Upper lobe of right lung (tissue), 1 donor: ENCODE results near the gene CAMK1D. TPM values are rescaled to one million over a fixed set of nuclear protein-coding genes. Genes with fewer than 3 reads are reported as not detected.
"Not testable (repeated sequence)": the region's sequence is repeated elsewhere in the genome, so short reads cannot be mapped to it uniquely, and the experiment has no call there.

Experiments
- ATAC-seq: fragments of 200-7000 bp; cut with Tn5 transposase; one replicate; pipeline ENCODE4 v1.9.1; 2020; ENCODE audit warnings: mild to moderate bottlenecking, moderate library complexity
- DNase-seq: peaks from one replicate; pipeline ENCODE4 v3.0.0-alpha.2; 2020
- H3K27ac ChIP-seq: fragments of 200-600 bp; one replicate; pipeline ENCODE4 v1.8.0; 2022
- H3K27me3 ChIP-seq: fragments of 200-600 bp; one replicate; pipeline ENCODE4 v1.8.0; 2022; ENCODE audit warnings: mild to moderate bottlenecking
- H3K36me3 ChIP-seq: fragments of 200-600 bp; one replicate; pipeline ENCODE4 v1.8.0; 2022
- H3K4me1 ChIP-seq: fragments of 200-600 bp; one replicate; pipeline ENCODE4 v1.8.0; 2022
- H3K4me3 ChIP-seq: fragments of 200-600 bp; one replicate; pipeline ENCODE4 v1.8.0; 2022; ENCODE audit warnings: mild to moderate bottlenecking
- H3K9me3 ChIP-seq: fragments of 200-600 bp; one replicate; pipeline ENCODE4 v1.8.0; 2022
- intact Hi-C: fragments of 100-400 bp; cut with DNase I; formaldehyde crosslinking; loops from one replicate; pipeline ENCODE4 v1.11.0; 2022
- total RNA-seq: library from RNA; stranded (reverse); fragmentation: NEBNext Ultra II Directional; extraction: Animal tissue kit (Norgen Biotek cat#: 25700); gene quantifications from one replicate; pipeline ENCODE4 v1.2.1, GENCODE V29; 2021
- TF ChIP-seq, protein P1 (sequence below): fragments of 200-600 bp; IDR thresholded peaks from one replicate; pipeline ENCODE4 v1.8.0; 2022; ENCODE audit warnings: antibody characterized with exemption
- donor health status: DM: no; HTN: yes; CAD: no; lungs with severe emphysema.

Gene CAMK1D
- total RNA-seq, 1 donor from 2014 or later: 17.1 TPM

DNA sequence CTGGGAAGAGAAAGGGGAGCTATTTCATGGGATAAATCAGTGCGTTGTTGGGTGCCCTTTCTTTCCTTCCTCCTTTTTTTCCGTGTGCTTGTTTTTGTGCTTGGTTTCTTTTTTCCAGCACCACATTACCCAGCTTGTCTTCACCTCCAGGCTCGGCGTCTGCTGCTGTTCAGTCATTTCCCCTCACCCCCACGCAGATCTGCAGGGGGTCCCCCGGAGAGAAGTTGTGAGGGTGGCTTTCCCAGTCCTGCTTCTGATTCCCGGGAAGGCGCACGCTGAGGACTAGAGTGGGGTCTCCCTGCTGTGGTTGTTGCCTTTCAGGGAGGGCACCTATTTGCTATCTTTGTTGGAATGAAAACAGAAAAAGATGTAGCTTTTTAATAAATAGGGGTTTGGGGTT lies 1.6 kb downstream of the CAMK1D start:
- TF ChIP-seq, protein P1, sequence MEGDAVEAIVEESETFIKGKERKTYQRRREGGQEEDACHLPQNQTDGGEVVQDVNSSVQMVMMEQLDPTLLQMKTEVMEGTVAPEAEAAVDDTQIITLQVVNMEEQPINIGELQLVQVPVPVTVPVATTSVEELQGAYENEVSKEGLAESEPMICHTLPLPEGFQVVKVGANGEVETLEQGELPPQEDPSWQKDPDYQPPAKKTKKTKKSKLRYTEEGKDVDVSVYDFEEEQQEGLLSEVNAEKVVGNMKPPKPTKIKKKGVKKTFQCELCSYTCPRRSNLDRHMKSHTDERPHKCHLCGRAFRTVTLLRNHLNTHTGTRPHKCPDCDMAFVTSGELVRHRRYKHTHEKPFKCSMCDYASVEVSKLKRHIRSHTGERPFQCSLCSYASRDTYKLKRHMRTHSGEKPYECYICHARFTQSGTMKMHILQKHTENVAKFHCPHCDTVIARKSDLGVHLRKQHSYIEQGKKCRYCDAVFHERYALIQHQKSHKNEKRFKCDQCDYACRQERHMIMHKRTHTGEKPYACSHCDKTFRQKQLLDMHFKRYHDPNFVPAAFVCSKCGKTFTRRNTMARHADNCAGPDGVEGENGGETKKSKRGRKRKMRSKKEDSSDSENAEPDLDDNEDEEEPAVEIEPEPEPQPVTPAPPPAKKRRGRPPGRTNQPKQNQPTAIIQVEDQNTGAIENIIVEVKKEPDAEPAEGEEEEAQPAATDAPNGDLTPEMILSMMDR: no peak
- no peaks in the 10 kb centered on the region for H3K9me3 ChIP-seq
- H3K36me3 ChIP-seq: no peaks in the 10 kb centered on the region
- peak overlapping the region; percentile 78 for H3K27ac ChIP-seq
- ATAC-seq (no peak), DNase-seq (no peak)
- intact Hi-C loops: no loop called here
- peaks cover 13% of the 10 kb centered on the region for H3K27me3 ChIP-seq
- H3K4me3 ChIP-seq: peak overlapping the region; percentile 75
- H3K4me1 ChIP-seq: peaks cover 21% of the 10 kb centered on the region

DNA sequence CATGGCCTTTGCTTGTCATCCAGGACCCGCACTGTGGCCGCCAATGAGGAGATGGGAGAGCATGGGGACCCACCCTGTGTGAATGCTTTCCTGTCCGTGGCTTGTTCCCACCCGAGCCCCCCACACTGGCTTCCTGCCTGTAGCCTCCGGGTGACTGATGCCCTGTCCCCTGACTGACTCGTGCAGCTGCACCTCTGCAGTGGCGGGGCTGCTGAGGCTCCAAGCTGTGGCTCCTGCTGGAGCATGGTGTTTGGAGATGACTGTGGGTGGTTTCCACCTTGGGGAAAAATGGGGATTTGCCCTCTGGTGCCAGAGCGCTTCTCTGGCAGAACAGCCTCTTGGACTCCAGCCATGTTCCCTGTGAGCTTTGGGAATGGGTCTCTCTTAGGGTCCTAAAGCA lies 2.1 kb downstream of the CAMK1D start:
- H3K27ac ChIP-seq: no peak overlapping the region
- H3K4me3 ChIP-seq: peak overlapping the region; percentile 75
- H3K9me3 ChIP-seq: no peaks in the 10 kb centered on the region
- no peak for DNase-seq
- H3K4me1 ChIP-seq: peaks cover 21% of the 10 kb centered on the region
- H3K27me3 ChIP-seq: peaks cover 13% of the 10 kb centered on the region
- H3K36me3 ChIP-seq: no peaks in the 10 kb centered on the region
- no peak for ATAC-seq
- TF ChIP-seq, protein P1: no peak
- intact Hi-C loops: no loop called here

DNA sequence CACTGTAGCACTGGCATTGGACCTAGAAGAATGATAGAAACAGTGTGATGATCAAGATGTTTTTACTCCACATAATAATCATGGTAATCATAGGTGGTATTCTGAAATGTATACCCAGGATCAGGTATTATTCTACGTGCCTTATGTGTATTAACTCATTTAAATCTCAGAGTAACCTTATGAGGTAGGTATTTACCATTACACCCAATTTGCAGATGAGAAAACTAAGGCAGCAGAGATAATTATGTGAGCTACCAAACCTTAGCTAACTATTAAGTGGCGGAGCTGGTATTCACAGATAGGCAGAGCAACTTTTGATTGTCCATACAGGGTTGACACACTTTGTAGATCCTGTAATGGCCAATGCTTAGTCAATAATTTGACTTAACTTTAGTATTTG lies 2.5 kb downstream of the CAMK1D start:
- intact Hi-C loops: no loop called here
- Histone ChIP-seq H3K36me3 (no peaks in the 10 kb centered on the region), H3K4me3 (no peak overlapping the region), H3K27me3 (peaks cover 13% of the 10 kb centered on the region), H3K27ac (no peak overlapping the region), H3K4me1 (peaks cover 21% of the 10 kb centered on the region), H3K9me3 (no peaks in the 10 kb centered on the region)
- TF ChIP-seq, protein P1: no peak
- ATAC-seq: no peak
- DNase-seq: no peak

DNA sequence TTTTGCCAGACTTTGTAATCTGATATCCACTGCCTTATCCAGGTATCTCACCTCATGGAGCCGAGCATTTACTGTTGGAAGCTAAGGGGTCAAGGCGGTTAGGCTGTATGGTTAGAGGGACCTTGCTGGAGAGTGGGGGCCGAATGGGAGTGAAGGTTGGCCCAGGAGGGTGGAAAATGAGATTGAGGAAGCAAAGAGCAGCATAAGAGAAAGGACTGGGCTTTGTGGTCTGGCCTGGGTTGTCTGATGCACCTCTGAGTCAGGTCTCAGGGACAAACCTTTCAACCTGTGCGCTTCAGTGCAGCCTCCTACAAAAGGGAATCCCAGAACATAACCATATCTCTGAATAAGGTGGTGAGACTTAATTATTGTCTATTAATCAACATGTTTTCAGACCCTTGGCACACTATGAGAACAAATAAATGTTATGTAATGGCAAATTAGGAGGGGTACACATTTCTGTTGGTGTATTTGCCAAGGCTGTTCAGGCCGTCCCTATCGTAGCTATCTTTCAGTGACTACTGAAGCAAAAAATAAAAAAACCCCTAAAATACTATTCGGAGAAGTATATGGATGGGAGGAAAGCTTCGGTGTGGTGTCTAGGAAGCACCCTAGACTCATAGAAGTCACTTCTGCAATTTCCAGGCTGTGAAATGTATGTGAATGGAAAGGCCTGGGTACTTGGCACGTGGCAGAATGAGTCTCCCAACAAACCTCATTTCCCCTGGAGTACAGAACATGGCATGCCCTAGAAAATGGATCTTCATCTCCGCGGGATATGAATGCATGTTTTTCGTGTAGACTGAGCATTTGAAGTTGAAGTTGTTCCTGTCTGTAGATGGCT lies 4.3 kb downstream of the CAMK1D start:
- no peak for DNase-seq
- TF ChIP-seq, protein P1: no peak

DNA sequence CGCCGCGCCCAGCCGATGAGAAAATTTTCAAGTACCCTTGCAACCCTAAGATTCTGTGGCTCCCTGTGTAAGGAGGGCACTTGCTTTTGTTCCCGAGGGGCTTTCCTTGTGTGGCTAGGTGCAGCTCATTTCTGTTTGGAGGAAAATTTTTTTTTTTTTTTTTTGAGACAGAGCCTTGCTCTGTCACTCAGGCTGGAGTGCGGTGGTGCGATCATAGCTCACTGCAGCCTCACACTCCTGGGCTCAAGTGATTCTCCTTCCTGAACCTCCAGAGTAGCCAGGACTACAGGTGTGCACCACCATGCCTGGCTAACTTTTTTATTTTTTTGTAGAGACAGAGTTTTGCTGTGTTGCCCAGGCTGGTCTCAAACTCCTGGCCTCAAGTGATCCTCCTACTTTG lies 5.3 kb downstream of the CAMK1D start:
- H3K4me3 ChIP-seq, DNase-seq, ATAC-seq, H3K36me3 ChIP-seq, H3K27ac ChIP-seq, H3K9me3 ChIP-seq, intact Hi-C loops: not testable (repeated sequence)
- H3K4me1 ChIP-seq: peaks cover 15% of the 10 kb centered on the region
- peaks cover 13% of the 10 kb centered on the region for H3K27me3 ChIP-seq

More for the DNA sequence above, 4.3 kb downstream of the CAMK1D start:
- H3K36me3 ChIP-seq: no peaks in the 10 kb centered on the region
- H3K4me1 ChIP-seq: peaks cover 15% of the 10 kb centered on the region
- no peak overlapping the region for H3K4me3 ChIP-seq
- ATAC-seq: no peak
- peaks cover 13% of the 10 kb centered on the region for H3K27me3 ChIP-seq
- no peaks in the 10 kb centered on the region for H3K9me3 ChIP-seq
- no peak overlapping the region for H3K27ac ChIP-seq
- intact Hi-C loops: no loop called here

DNA sequence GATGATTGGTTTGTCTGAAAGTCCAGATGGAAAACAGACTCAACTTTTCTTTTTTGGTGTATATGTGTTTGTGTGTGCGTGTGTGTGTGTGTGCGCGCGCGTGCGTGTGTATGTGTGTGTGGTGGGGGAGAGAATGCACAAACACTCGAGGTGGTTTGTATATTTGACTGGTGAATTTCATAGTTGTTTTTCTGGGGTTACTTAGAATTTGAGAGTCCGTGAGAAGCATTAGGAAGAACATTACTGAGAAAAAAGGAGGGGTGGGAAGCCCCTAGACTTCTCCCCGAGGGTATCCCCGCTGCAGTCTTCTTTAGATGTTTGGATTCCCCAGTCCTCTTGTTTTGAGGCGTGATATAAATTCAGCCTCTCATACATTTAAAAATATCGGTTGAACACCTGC lies 6.0 kb downstream of the CAMK1D start:
- ATAC-seq: no peak

More for the DNA sequence above, 6.0 kb downstream of the CAMK1D start:
- no peak overlapping the region for H3K4me3 ChIP-seq
- DNase-seq: no peak
- TF ChIP-seq, protein P1: no peak
- peaks cover 9% of the 10 kb centered on the region for H3K4me1 ChIP-seq
- no peak overlapping the region for H3K27ac ChIP-seq
- H3K27me3 ChIP-seq: peaks cover 6% of the 10 kb centered on the region
- H3K9me3 ChIP-seq: no peaks in the 10 kb centered on the region
- no peaks in the 10 kb centered on the region for H3K36me3 ChIP-seq
- intact Hi-C loops: no loop called here
